Daoy (cell line): Measurements from ENCODE around the gene RPP40. TPM values are rescaled to one million over a fixed set of nuclear protein-coding genes. Genes with fewer than 3 reads are reported as not detected.
A peak's percentile ranks its signal among the peaks of the same experiment; 100 is the strongest.
"Not testable (repeated sequence)": the region's sequence is repeated elsewhere in the genome, so short reads cannot be mapped to it uniquely, and the experiment has no call there.

Experiments
- DNase-seq: peaks from one replicate; pipeline ENCODE4 v3.0.0-alpha.2; 2015; ENCODE audit warnings: low read depth
- total RNA-seq: library from RNA; depleted of rRNA; stranded (reverse); fragments of >200 nt; shearing (Covaris generic); gene quantifications from 2 replicates; pipeline ENCODE4 v1.2.3, GENCODE V29; 2014; rRNA removed

The RPP40 gene, protein sequence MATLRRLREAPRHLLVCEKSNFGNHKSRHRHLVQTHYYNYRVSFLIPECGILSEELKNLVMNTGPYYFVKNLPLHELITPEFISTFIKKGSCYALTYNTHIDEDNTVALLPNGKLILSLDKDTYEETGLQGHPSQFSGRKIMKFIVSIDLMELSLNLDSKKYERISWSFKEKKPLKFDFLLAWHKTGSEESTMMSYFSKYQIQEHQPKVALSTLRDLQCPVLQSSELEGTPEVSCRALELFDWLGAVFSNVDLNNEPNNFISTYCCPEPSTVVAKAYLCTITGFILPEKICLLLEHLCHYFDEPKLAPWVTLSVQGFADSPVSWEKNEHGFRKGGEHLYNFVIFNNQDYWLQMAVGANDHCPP
- 81.5 and 89.5 TPM in 2 replicates for total RNA-seq

DNA sequence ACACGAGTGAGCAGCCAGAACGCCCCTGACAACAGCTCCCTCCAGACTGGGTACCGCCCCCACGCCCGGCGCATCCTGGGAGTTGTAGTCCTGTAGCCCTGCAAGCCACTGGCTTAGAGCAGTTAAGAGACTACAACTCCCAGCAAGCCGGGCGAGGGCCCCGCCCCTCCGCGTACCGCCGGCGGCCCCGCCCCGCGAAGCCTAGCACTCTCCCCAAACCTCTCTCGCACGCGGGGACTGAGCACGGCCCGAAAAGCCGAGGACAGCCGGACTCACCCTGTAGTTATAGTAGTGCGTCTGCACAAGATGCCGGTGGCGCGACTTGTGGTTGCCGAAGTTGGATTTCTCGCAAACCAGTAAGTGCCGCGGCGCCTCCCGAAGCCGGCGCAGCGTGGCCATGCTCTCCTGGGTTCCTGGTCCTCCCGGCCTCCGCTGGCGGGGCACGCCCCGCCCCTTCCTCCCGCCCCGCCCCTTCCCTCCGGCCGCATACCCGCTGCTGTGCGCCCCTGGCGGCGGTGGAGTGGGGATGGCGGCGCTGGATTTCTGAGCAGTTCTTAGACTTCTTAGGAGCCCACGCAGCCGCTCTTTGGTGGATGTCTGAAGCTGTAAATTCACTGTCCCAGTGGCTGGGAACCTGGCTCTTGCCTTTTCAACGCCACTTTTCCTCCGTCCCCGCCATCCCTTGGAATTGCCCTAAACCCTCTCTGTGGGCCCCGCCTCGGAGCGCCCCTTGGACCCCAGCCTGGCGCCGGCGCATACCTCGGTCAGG, at the start of gene RPP40:
Gene RPP40 (minus strand): TSS at position 434 of the 769 bp plus-strand sequence. CDS start 35 bp downstream, at position 399.
- peak; percentile 99 for DNase-seq

DNA sequence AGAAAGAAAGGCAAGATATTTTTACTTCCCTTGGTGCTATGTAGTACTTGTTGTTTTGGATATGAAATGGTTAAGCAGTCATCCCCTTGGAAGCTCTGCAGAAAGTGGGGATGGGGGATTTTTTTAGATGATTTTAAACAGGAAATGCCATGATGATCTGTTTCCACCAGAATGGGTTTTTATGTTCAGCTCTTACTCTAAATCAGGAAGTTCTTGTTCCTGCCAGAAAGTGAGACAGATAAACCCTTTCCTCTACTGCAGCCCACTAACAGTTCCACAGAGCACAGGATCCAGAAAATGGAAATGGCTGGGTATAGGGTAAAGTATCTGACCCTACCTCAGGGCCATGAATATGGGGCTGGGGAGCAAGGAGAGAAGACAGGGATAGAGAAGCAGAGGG, 49.2 kb upstream of the RPP40 start:
- DNase-seq = no peak

DNA sequence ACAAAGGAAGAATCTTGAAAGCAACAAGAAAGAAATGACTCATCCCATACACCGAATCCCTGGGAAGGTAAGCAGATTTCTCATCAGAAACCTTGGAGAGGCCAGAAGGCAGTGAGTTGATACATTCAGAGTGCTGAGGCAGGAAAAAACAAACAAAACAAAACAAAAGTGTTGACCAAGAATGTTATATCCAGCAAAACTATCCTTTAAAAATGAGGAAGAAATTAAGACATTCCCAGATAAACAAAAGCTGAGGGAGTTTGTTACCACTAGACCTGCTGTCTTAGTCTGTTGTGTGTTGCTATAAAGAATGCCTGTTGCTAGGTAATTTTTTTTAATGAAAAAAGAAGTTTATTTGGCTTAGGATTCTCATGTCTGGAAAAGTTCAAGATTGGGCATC, 47.6 kb upstream of the RPP40 start:
- DNase-seq = no peak

DNA sequence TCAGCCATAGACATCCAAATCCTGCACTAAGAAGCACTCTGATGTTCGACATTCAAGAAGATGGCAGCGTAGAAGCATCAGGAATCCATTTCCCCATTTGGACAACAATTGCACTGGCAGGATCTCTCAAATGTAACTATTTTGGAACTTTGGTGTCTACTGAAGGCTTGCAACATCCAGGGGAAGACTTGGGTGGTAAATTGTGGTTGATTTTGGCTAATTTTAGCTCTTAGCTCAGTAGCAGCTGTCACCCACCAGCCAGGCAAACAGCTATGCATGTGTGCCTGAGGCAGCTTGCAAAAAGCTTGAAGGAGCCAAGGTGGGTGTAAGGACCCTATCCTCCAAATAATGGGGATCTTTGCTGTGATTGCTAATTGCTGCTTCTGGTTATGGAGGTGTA, 46.2 kb upstream of the RPP40 start:
- DNase-seq = no peak

DNA sequence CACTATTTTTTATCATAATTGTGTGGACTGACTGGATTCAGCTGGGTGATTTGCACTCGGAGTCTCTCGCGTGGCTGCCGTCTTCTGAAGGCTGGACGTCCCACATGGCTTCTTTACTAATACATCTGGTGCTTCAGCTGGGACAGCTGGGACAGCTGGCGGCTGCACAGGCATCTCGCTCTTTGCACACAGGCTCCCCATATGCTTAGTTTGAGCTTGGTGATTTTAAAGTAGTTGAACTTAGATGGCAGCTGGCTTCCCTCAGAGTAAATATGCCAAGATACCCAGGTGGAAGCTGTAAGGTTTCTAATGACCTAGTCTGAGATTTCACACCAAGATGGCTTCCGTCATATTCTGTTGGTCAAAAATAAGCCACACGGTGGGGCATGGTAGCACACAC, 42.6 kb upstream of the RPP40 start:
- DNase-seq = no peak

DNA sequence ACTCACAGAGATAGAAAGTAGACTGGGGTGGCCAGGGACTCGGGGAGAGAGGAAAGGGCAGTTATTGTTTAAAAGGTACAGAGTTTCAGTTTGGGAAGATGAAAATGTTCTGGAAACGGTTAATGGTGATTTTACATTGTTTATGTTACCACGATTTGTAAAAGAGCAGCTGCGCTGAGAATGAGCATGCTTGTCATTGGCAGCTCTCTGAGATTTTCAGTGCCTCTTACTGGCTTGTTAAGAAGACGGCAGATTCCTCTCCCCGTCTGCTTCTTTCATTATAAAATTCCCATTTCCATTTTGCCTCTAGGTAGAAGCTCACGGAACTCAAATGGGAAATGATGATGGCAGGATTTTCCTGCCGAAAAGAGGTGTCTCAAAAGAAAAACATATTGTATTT, 41.6 kb upstream of the RPP40 start:
- no peak for DNase-seq

DNA sequence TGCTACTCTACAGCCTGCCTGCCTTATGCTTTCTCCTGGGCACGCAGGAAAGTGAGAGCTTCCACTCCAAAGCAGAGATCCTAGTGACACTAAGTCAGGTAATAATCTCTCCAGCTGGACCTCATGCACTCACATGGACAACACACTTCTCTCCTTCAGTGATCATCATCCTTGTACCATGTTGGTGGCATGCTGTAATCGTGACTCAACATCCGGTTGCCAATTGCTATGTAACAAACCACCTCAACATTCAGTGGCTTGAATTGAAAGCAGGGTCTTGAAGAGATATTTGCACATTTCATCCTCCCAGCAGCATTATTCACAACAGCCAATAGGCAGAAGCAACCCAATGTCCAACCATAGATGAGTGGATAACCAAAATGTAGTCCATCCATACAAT, 41.0 kb upstream of the RPP40 start:
- peak; percentile 71 for DNase-seq

DNA sequence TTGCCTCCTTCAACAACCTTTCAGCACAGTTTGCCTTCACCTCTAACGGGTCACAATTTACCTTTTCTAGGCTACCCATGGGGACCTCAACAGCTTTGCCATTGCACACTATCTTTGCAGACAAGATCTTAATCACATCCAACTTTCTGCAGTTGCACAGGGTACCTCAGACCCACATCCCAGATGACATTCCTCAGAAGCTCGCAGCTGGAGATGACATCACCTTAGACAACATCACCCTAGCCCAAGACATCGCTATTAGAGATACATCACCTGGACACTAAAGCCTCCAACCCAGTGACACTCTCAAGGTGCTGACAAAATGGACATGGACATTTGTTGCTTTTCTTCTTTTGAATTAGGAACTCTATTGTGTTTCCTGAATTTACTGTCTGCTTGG, 38.6 kb upstream of the RPP40 start:
- no peak for DNase-seq

DNA sequence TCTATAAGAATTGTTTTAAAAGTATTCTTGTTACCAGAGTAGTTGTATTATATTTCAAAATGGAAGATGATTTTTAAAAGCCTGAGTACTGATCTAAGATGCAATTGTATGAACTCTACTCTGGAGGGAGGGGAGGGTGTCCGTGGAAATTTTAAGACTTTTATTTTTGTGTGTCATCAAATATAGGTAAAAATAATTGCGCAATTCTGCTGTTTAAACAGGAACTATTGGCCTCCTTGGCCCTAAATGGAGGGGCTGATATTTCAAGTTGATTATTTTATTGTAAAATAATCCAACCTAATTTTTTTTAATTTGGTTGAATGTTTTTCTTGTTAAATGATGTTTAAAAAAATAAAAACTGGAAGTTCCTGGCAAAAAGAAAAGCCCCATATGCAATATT, 38.1 kb upstream of the RPP40 start:
- no peak for DNase-seq

DNA sequence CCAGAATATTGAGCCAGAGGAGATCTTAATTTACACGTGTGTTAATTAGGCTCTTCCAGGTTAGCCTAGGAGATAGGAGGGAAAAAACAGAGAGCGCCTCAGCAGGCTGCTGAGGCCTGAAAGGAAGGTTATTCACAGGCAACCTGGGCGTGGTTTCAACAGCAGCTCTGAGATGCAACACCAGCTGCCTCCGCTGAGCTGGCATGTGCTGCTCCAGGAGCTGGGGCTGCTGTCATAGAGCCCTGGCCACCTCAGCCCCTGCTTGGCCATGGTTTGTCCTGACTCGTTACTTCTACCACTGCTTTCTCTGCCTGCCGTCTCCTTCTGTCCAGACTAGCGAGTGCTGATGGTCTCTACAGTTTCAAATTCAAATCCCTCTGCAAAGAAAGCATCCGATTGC, 32.4 kb upstream of the RPP40 start:
- peak; percentile 63 for DNase-seq

DNA sequence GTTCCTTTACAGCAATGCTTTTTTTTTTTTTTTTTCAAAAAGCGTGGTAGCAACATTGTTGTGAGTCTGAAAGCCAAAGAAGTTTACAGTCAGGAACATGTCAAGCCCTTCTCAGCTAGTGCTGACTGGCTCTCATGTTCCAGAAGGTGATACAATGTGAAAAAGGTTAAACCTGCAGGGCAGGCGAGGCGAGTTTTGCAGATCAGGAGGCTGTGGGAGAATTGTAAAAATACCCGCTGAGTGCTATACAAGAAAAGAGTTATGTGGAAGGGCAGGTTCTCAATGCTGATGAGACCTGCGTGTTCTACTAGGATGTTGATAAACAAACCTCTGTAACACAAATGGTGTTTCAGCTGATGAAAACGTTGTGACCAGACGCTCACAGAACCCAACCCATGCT, 30.9 kb upstream of the RPP40 start:
- no peak for DNase-seq

DNA sequence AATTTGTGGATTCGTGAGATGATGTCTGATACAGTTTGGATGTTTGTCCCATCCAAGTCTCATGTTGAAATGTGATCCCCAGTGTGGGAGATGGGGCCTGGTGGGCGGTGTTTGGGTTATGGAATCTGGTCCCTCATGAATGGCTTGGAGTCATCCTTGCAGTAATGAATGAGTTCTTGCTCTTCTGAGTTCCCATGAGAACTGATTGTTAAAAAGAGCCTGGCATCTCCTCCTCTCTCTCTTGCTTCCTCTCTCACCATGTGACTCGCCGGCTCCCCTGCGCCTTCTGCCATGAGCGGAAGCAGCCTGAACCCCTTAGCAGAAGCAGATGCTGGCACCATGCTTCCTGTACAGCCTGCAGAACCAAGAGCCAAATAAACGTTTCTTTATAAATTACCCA, 30.5 kb upstream of the RPP40 start:
- DNase-seq = no peak

DNA sequence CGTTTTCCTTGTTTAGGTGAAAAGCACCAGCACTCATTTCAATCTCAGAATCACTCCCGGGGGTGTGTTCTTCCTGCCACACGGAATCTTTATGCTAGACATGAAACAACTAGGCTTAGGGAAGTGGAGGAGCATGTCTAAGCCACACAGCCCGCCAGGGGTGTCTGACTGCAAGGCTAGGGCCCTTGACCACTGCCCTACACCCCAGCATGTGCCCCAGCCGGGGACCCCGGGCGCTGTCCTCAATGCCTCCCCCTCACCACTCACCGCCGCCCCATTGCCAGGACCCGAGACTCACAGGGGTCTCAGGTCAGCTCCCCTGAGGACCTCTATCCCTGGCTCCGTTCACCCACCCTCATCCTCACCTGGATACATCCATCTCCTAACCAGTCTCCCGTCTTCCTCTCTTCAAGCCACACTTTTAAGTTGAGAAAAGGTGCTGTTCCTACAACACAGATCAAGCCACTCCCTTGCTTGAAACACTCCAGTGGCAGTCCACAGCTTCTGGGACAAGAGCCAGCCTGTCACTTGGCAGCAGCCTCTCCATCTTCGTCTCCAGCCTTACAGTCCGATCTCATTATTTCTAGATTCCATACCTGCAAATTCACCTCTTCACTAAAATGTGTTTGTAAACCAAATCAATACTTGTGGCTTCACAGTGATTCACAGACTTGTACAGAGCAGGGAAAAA, 29.5 kb upstream of the RPP40 start:
- not testable (repeated sequence) for DNase-seq

DNA sequence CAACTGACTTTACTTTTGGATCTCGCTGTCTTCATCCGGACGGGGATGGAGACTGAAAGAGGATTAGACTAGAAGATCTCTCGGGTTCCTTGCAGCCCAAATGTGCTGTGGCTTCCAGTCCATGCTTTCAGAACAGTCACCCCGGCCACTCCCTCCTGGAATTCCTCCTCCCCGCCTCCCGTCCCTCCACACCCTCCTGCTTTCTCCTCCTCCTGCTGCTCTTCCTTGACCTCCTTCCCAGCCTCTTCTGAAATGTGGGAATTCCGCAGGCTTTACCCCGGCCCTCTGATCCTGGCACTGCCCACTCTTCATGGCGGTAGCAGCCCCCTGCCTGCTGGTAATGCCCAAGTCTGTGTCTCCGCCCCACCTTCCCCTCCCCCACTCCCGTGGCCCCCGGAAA, 28.9 kb upstream of the RPP40 start:
- peak; percentile 67 for DNase-seq

DNA sequence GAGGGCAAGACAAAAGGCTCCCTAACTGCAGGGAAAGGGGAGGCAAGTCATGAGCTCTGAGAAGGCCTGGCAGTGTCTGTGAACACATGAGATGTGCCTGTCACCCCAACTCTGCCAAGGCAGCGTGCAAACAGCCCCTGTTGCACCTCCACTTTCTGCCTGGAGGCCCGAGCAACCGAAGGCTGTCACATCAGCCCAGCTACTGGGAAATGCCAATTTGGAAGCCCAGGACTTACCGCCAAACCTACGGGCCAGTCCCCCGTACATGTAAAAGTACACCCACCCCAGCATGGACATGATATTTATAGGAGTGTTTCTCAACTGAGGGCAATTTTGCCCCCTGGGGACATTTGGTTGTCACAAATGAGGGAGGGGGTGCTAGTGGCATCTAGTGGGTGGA, 27.3 kb upstream of the RPP40 start:
- DNase-seq = no peak

DNA sequence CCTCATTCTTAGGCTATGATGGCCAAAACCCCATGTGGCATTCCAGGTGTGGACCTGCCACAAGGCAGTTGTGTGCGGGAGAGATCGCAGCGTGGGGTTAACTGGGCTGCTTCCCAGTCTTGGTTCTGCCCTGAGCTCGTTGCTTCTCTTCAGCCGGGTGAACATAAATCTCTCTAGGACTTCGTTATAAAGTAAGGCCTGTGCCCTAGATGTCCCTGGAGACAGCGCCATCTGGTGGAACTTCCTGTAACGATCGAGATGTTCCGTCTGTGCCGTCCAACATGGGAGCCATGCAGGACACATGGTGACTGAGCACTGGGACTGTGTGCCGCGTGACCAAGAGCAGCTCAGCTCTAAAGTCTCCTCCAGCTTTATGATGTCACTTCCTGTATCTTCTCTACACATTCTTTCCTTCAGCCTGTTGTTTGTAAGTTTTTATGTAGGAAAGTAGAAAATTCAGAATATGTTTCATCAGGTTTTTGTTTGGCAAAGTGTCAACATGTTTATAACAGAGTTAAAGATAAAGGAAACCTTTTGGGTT, 26.8 kb upstream of the RPP40 start:
- DNase-seq = peak; percentile 92

DNA sequence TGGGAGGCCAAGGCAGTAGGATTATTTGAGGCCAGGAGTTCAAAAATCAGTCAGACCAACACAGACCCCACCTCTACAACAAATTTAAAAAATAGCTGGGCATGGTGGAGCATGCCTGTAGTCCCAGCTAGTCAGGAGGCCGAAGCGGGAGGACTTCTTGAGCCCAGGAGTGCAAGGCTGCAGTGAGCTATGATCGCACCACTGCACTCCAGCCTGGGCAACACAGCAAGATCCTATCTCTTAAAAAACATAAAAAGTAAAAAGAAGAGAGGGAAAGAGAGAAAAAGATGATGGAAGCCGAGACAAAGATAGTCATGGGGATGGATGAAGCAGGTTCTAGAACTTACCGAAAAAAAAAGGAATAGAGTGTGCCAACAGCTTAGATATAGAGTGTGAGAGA, 25.8 kb upstream of the RPP40 start:
- DNase-seq = no peak

DNA sequence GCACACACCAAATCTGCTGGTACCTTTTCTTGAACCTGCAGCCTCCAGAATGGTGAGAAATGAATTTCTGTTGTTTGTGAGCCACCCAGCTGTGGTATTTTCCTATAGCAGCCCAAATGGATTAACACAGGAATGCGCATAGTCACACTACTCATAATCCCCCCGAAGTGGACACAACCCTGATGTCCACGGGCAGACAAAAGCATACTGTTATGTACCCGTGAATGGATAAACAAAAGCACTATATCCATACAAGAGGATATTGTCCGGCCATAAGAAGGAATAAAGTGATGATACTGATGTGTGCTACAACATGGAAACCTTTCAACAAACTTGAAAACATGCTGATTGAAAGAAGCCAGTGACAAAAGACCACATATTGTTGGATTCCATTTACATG, 25.1 kb upstream of the RPP40 start:
- no peak for DNase-seq

DNA sequence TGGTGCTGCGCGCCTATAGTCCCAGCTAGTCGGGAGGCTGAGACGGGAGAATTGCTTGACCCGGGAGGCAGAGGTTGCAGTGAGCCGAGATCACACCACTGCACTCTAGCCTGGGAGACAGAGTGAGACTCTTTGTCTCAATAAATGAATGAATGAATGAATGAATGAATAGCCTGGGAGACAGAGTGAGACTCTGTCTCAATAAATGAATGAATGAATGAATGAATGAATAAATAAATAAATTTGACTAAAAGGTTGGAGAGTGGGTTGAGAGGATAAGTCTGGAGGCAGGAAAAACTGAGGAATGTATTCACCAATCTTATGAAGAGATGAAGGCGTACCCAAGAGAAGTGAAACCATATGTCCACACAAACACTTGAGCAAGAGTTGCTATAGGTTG, 24.5 kb upstream of the RPP40 start:
- no peak for DNase-seq

DNA sequence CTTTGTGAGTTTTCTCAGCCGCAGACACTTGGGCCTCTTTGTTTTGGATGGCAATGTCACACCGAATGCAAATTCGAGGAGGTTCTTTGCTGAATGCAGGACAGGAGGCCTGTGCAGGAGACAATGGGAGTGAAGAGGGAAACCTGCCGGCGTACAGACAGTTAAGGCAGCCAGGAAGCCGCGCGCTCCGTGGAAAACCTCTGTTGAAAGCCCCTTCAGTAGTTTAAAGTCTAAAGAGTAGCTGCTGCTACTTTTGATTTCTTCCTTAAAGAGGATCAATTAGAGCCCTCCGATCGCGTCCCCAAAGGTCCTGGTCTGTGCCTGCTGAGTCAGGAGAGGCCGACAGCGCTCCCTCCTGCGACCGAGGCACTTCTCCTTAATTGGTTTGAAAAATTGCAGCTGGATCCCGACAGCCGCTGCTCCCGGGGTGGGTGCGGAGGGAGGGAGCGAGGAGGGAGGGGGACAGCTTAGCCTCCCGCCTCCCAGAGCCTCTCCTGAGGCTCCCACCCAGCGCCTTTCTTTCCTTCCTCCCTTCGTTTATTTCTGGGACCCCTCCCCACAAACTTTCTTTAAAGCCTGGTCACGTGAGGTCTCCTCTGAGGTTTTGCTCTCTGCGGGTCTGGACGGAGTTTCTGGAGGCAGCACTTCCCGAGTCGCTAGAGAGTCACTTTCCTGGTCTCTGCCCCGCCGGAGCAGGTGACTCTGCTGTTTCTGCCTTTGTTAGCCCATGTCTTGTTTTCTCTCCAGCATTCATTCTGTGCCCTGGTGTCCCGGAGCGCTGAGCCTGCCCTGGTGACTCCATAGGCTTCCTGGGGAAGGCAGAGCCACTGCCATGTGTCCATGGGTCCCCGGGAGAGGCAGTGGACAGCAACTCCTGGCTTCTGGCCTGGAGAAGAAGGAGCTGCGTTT, 22.3 kb upstream of the RPP40 start:
- DNase-seq = peak; percentile 36

DNA sequence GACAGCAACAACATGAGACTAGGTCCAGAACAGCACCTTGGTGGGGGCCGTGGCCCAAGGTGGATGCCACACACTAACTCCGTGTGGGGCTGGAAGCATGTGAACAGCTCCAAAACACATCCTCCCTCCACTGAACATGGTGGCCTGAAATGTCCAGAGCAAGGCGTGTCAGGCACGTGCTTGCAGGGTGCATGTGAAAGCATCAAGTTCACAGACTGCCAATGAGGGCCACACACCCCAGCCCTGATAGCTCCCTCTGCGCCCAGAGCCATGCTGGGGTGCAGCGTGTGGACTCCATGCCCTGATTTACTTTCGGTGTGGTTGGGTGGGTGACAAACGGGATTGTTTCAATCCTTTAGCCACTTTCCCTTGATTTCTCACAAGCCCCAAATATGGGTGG, 20.1 kb upstream of the RPP40 start:
- no peak for DNase-seq
